ENCODE results near the gene GOLGA6L2.
A peak's percentile ranks its signal among the peaks of the same experiment; 100 is the strongest.
"Not testable (repeated sequence)": the region's sequence is repeated elsewhere in the genome, so short reads cannot be mapped to it uniquely, and the experiment has no call there.

GOLGA6L2 gene

GRCh38 chr15:23447107-23447500 is at the start of gene GOLGA6L2:
Gene GOLGA6L2 (minus strand): TSS chr15:23447243. CDS start chr15:23447181, 62 bp downstream.
- DNase-seq, result no peak

GRCh38 chr15:23484870-23485269 is 37.8 kb upstream of the GOLGA6L2 start:
- no peak for DNase-seq

GRCh38 chr15:23483821-23484299 is 36.8 kb upstream of the GOLGA6L2 start:
- no peak for DNase-seq

- no peak for DNase-seq
Observed at GRCh38 chr15:23482764-23483489, 35.9 kb upstream of the GOLGA6L2 start.

GRCh38 chr15:23482228-23482627 is 35.2 kb upstream of the GOLGA6L2 start:
- no peak for DNase-seq

GRCh38 chr15:23477920-23478319 is 30.9 kb upstream of the GOLGA6L2 start:
- DNase-seq, result no peak

- no peak for DNase-seq
Observed at GRCh38 chr15:23472678-23473077, 25.6 kb upstream of the GOLGA6L2 start.

GRCh38 chr15:23472033-23472432 is 25.0 kb upstream of the GOLGA6L2 start:
- DNase-seq, result no peak

GRCh38 chr15:23467110-23467600 is 20.1 kb upstream of the GOLGA6L2 start:
- peak; percentile 26 to 32 for DNase-seq

GRCh38 chr15:23457890-23458289 is 10.8 kb upstream of the GOLGA6L2 start:
- DNase-seq, result no peak

- DNase-seq, result no peak
Observed at GRCh38 chr15:23446215-23447106, 582 bp downstream of the GOLGA6L2 start.

- DNase-seq, result no peak
Observed at GRCh38 chr15:23444269-23444668, 2.8 kb downstream of the GOLGA6L2 start.

- DNase-seq, result no peak
Observed at GRCh38 chr15:23441204-23441603, 5.8 kb downstream of the GOLGA6L2 start.

GRCh38 chr15:23440596-23440995 is 6.4 kb downstream of the GOLGA6L2 start:
- DNase-seq, result no peak

GRCh38 chr15:23439513-23439912 is 7.5 kb downstream of the GOLGA6L2 start:
- DNase-seq, result no peak

- DNase-seq, result no peak
Observed at GRCh38 chr15:23438816-23439466, 8.1 kb downstream of the GOLGA6L2 start.

- DNase-seq, result no peak
Observed at GRCh38 chr15:23437673-23438072, 9.4 kb downstream of the GOLGA6L2 start.

- DNase-seq, result no peak
Observed at GRCh38 chr15:23437146-23437545, 9.9 kb downstream of the GOLGA6L2 start.

GRCh38 chr15:23436421-23436820 is 10.6 kb downstream of the GOLGA6L2 start:
- no peak for DNase-seq

- not testable (repeated sequence) for DNase-seq
Observed at GRCh38 chr15:23434699-23435098, 12.3 kb downstream of the GOLGA6L2 start.

- DNase-seq, result not testable (repeated sequence)
Observed at GRCh38 chr15:23425327-23425726, 21.7 kb downstream of the GOLGA6L2 start.

- no peak for DNase-seq
Observed at GRCh38 chr15:23424111-23424904, 22.7 kb downstream of the GOLGA6L2 start.
